ENCODE results near the gene KIF16B. TPM values are rescaled to one million over a fixed set of nuclear protein-coding genes. Genes with fewer than 3 reads are reported as not detected.

KIF16B gene
- total RNA-seq, 1 experiment from 2014 or later = 6.1 TPM

GRCh38 chr20:16381444-16381843 is 191.8 kb downstream of the KIF16B start:
- H3K9me3 ChIP-seq (ENCODE audit: low read length) = no peaks in the 10 kb centered on the region
- no peaks in the 10 kb centered on the region for H3K27me3 ChIP-seq (ENCODE audit: low read length)
- no peak for DNase-seq
- H3K9ac ChIP-seq (ENCODE audit: low read length) = no peak overlapping the region
- H3K4me2 ChIP-seq (ENCODE audit: low read depth, low read length, poor library complexity, severe bottlenecking) = no peak overlapping the region
- no peak overlapping the region for H3K4me3 ChIP-seq (ENCODE audit: low read length)
- no peaks in the 10 kb centered on the region for H3K9me2 ChIP-seq (replicated peaks; ENCODE audit: insufficient read depth, low read length)
- no peak overlapping the region for H3K27ac ChIP-seq (ENCODE audit: low read length)
- no peaks in the 10 kb centered on the region for H3K4me1 ChIP-seq (ENCODE audit: low read length)
- H4K20me1 ChIP-seq (ENCODE audit: insufficient read depth, low read depth, low read length) = no peaks in the 10 kb centered on the region
- H3K79me2 ChIP-seq (ENCODE audit: low read length) = no peaks in the 10 kb centered on the region
- H2AFZ ChIP-seq (ENCODE audit: low read length) = no peak overlapping the region
- H3K36me3 ChIP-seq (ENCODE audit: insufficient read depth, low read length) = no peaks in the 10 kb centered on the region

- no peaks in the 10 kb centered on the region for H3K9me2 ChIP-seq (replicated peaks; ENCODE audit: insufficient read depth, low read length)
- H3K27ac ChIP-seq (ENCODE audit: low read length) = no peak overlapping the region
- no peak overlapping the region for H2AFZ ChIP-seq (ENCODE audit: low read length)
- no peak overlapping the region for H3K4me2 ChIP-seq (ENCODE audit: low read depth, low read length, poor library complexity, severe bottlenecking)
- H3K36me3 ChIP-seq (ENCODE audit: insufficient read depth, low read length) = no peaks in the 10 kb centered on the region
- no peak overlapping the region for H3K4me3 ChIP-seq (ENCODE audit: low read length)
- H3K4me1 ChIP-seq (ENCODE audit: low read length) = no peaks in the 10 kb centered on the region
- no peaks in the 10 kb centered on the region for H3K27me3 ChIP-seq (ENCODE audit: low read length)
- no peaks in the 10 kb centered on the region for H3K9me3 ChIP-seq (ENCODE audit: low read length)
- DNase-seq = no peak
- H3K9ac ChIP-seq (ENCODE audit: low read length) = no peak overlapping the region
- no peaks in the 10 kb centered on the region for H3K79me2 ChIP-seq (ENCODE audit: low read length)
- no peaks in the 10 kb centered on the region for H4K20me1 ChIP-seq (ENCODE audit: insufficient read depth, low read depth, low read length)
Measured at GRCh38 chr20:16378712-16379370, 194.4 kb downstream of the KIF16B start.

- Histone ChIP-seq H3K4me2 (ENCODE audit: low read depth, low read length, poor library complexity, severe bottlenecking) (no peak overlapping the region), H3K4me3 (ENCODE audit: low read length) (no peak overlapping the region), H3K27me3 (ENCODE audit: low read length) (no peaks in the 10 kb centered on the region), H3K36me3 (ENCODE audit: insufficient read depth, low read length) (no peaks in the 10 kb centered on the region), H3K9ac (ENCODE audit: low read length) (no peak overlapping the region), H2AFZ (ENCODE audit: low read length) (no peak overlapping the region), H3K79me2 (ENCODE audit: low read length) (no peaks in the 10 kb centered on the region), H3K27ac (ENCODE audit: low read length) (no peak overlapping the region), H3K9me3 (ENCODE audit: low read length) (no peaks in the 10 kb centered on the region), H3K9me2 (replicated peaks; ENCODE audit: insufficient read depth, low read length) (no peaks in the 10 kb centered on the region), H3K4me1 (ENCODE audit: low read length) (no peaks in the 10 kb centered on the region), H4K20me1 (ENCODE audit: insufficient read depth, low read depth, low read length) (no peaks in the 10 kb centered on the region)
- DNase-seq = no peak
Measured at GRCh38 chr20:16378122-16378521, 195.1 kb downstream of the KIF16B start.

GRCh38 chr20:16369441-16369840 is 203.8 kb downstream of the KIF16B start:
- no peak for DNase-seq
- no peaks in the 10 kb centered on the region for H3K27me3 ChIP-seq (ENCODE audit: low read length)
- no peak overlapping the region for H3K4me3 ChIP-seq (ENCODE audit: low read length)
- H3K9me2 ChIP-seq (replicated peaks; ENCODE audit: insufficient read depth, low read length) = no peaks in the 10 kb centered on the region
- H2AFZ ChIP-seq (ENCODE audit: low read length) = no peak overlapping the region
- H3K4me1 ChIP-seq (ENCODE audit: low read length) = no peaks in the 10 kb centered on the region
- no peak overlapping the region for H3K4me2 ChIP-seq (ENCODE audit: low read depth, low read length, poor library complexity, severe bottlenecking)
- no peak overlapping the region for H3K27ac ChIP-seq (ENCODE audit: low read length)
- no peaks in the 10 kb centered on the region for H3K36me3 ChIP-seq (ENCODE audit: insufficient read depth, low read length)
- H3K9me3 ChIP-seq (ENCODE audit: low read length) = no peaks in the 10 kb centered on the region
- H4K20me1 ChIP-seq (ENCODE audit: insufficient read depth, low read depth, low read length) = no peaks in the 10 kb centered on the region
- H3K9ac ChIP-seq (ENCODE audit: low read length) = no peak overlapping the region
- H3K79me2 ChIP-seq (ENCODE audit: low read length) = no peaks in the 10 kb centered on the region

- H3K4me1 ChIP-seq (ENCODE audit: low read length) = no peaks in the 10 kb centered on the region
- H3K4me2 ChIP-seq (ENCODE audit: low read depth, low read length, poor library complexity, severe bottlenecking) = no peak overlapping the region
- H3K9me2 ChIP-seq (replicated peaks; ENCODE audit: insufficient read depth, low read length) = no peaks in the 10 kb centered on the region
- no peaks in the 10 kb centered on the region for H4K20me1 ChIP-seq (ENCODE audit: insufficient read depth, low read depth, low read length)
- no peak overlapping the region for H3K4me3 ChIP-seq (ENCODE audit: low read length)
- no peaks in the 10 kb centered on the region for H3K79me2 ChIP-seq (ENCODE audit: low read length)
- no peaks in the 10 kb centered on the region for H3K27me3 ChIP-seq (ENCODE audit: low read length)
- H3K9ac ChIP-seq (ENCODE audit: low read length) = no peak overlapping the region
- DNase-seq = no peak
- no peak overlapping the region for H2AFZ ChIP-seq (ENCODE audit: low read length)
- H3K9me3 ChIP-seq (ENCODE audit: low read length) = no peaks in the 10 kb centered on the region
- H3K36me3 ChIP-seq (ENCODE audit: insufficient read depth, low read length) = no peaks in the 10 kb centered on the region
- no peak overlapping the region for H3K27ac ChIP-seq (ENCODE audit: low read length)
Measured at GRCh38 chr20:16368645-16369292, 204.5 kb downstream of the KIF16B start.

GRCh38 chr20:16367948-16368560 is 205.2 kb downstream of the KIF16B start:
- Histone ChIP-seq H3K4me2 (ENCODE audit: low read depth, low read length, poor library complexity, severe bottlenecking) (no peak overlapping the region), H3K9me2 (replicated peaks; ENCODE audit: insufficient read depth, low read length) (no peaks in the 10 kb centered on the region), H3K36me3 (ENCODE audit: insufficient read depth, low read length) (no peaks in the 10 kb centered on the region), H3K9ac (ENCODE audit: low read length) (no peak overlapping the region), H3K4me3 (ENCODE audit: low read length) (no peak overlapping the region), H3K27me3 (ENCODE audit: low read length) (no peaks in the 10 kb centered on the region), H3K9me3 (ENCODE audit: low read length) (no peaks in the 10 kb centered on the region), H4K20me1 (ENCODE audit: insufficient read depth, low read depth, low read length) (no peaks in the 10 kb centered on the region), H3K79me2 (ENCODE audit: low read length) (no peaks in the 10 kb centered on the region), H3K4me1 (ENCODE audit: low read length) (no peaks in the 10 kb centered on the region), H3K27ac (ENCODE audit: low read length) (no peak overlapping the region), H2AFZ (ENCODE audit: low read length) (no peak overlapping the region)
- no peak for DNase-seq

- Histone ChIP-seq H3K4me3 (ENCODE audit: low read length) (no peak overlapping the region), H3K9me2 (replicated peaks; ENCODE audit: insufficient read depth, low read length) (no peaks in the 10 kb centered on the region), H3K4me2 (ENCODE audit: low read depth, low read length, poor library complexity, severe bottlenecking) (no peak overlapping the region), H3K9me3 (ENCODE audit: low read length) (no peaks in the 10 kb centered on the region), H3K36me3 (ENCODE audit: insufficient read depth, low read length) (no peaks in the 10 kb centered on the region), H3K27me3 (ENCODE audit: low read length) (no peaks in the 10 kb centered on the region), H4K20me1 (ENCODE audit: insufficient read depth, low read depth, low read length) (no peaks in the 10 kb centered on the region), H2AFZ (ENCODE audit: low read length) (no peak overlapping the region), H3K27ac (ENCODE audit: low read length) (no peak overlapping the region), H3K9ac (ENCODE audit: low read length) (no peak overlapping the region), H3K4me1 (ENCODE audit: low read length) (no peaks in the 10 kb centered on the region), H3K79me2 (ENCODE audit: low read length) (no peaks in the 10 kb centered on the region)
- no peak for DNase-seq
Measured at GRCh38 chr20:16366529-16366928, 206.7 kb downstream of the KIF16B start.

- no peak for DNase-seq
- no peak overlapping the region for H3K9ac ChIP-seq (ENCODE audit: low read length)
- no peaks in the 10 kb centered on the region for H3K79me2 ChIP-seq (ENCODE audit: low read length)
- H3K4me1 ChIP-seq (ENCODE audit: low read length) = no peaks in the 10 kb centered on the region
- H3K9me3 ChIP-seq (ENCODE audit: low read length) = no peaks in the 10 kb centered on the region
- H4K20me1 ChIP-seq (ENCODE audit: insufficient read depth, low read depth, low read length) = no peaks in the 10 kb centered on the region
- no peak overlapping the region for H3K4me3 ChIP-seq (ENCODE audit: low read length)
- no peaks in the 10 kb centered on the region for H3K36me3 ChIP-seq (ENCODE audit: insufficient read depth, low read length)
- no peaks in the 10 kb centered on the region for H3K27me3 ChIP-seq (ENCODE audit: low read length)
- H3K4me2 ChIP-seq (ENCODE audit: low read depth, low read length, poor library complexity, severe bottlenecking) = no peak overlapping the region
- no peak overlapping the region for H3K27ac ChIP-seq (ENCODE audit: low read length)
- H2AFZ ChIP-seq (ENCODE audit: low read length) = no peak overlapping the region
- no peaks in the 10 kb centered on the region for H3K9me2 ChIP-seq (replicated peaks; ENCODE audit: insufficient read depth, low read length)
Measured at GRCh38 chr20:16364320-16364687, 208.9 kb downstream of the KIF16B start.
